Activated CD8-positive, alpha-beta T cell treated with anti-CD3 and anti-CD28 coated beads, Interleukin-2, amount 10 ng/mL, durations not matched to agents 7 days and 5 days (primary cell): ENCODE results near the gene LRRC7. TPM values are rescaled to one million over a fixed set of nuclear protein-coding genes. Genes with fewer than 3 reads are reported as not detected.

Experiments
- ATAC-seq: fragments of 150-1000 bp; cut with Tn5 transposase; one replicate; pipeline ENCODE4 v1.10.0; 2021; ENCODE audit warnings: moderate library complexity
- CTCF ChIA-PET: fragments of 350-600 bp; sonication (Branson Sonifier 250); formaldehyde crosslinking; loops from one replicate; lab custom pipeline; 2021; ENCODE audit warnings: antibody characterized with exemption; lab: Charles Lee
- POLR2A ChIA-PET: fragments of 350-600 bp; sonication (Branson Sonifier 250); formaldehyde crosslinking; loops from one replicate; lab custom pipeline; 2021; ENCODE audit warnings: antibody characterized with exemption; lab: Charles Lee
- DNase-seq: peaks from one replicate; pipeline ENCODE4 v3.0.0-alpha.2; 2020
- H3K27ac Mint-ChIP-seq: one replicate; pipeline ENCODE4 v1.8.0; 2021; ENCODE audit warnings: mild to moderate bottlenecking, mixed read lengths
- H3K27me3 Mint-ChIP-seq: one replicate; pipeline ENCODE4 v1.8.0; 2021; ENCODE audit warnings: low read depth, mixed read lengths
- H3K36me3 Mint-ChIP-seq: one replicate; pipeline ENCODE4 v1.8.0; 2021; ENCODE audit warnings: low read depth, mixed read lengths
- H3K4me1 Mint-ChIP-seq: one replicate; pipeline ENCODE4 v1.8.0; 2021; ENCODE audit warnings: low read depth, mixed read lengths
- H3K4me3 Mint-ChIP-seq: one replicate; pipeline ENCODE4 v1.8.0; 2021; ENCODE audit warnings: mild to moderate bottlenecking, mixed read lengths
- H3K9me3 Mint-ChIP-seq: one replicate; pipeline ENCODE4 v1.8.0; 2022; ENCODE audit warnings: mixed read lengths; ENCODE audit not compliant: insufficient read depth
- total RNA-seq, 2 experiments: library from RNA; stranded (reverse); gene quantifications; one replicate each; pipeline ENCODE4 v1.2.3, GENCODE V29; 2021

Gene LRRC7
- total RNA-seq, 2 experiments from 2014 or later = 0.08 to 0.16 TPM

DNA sequence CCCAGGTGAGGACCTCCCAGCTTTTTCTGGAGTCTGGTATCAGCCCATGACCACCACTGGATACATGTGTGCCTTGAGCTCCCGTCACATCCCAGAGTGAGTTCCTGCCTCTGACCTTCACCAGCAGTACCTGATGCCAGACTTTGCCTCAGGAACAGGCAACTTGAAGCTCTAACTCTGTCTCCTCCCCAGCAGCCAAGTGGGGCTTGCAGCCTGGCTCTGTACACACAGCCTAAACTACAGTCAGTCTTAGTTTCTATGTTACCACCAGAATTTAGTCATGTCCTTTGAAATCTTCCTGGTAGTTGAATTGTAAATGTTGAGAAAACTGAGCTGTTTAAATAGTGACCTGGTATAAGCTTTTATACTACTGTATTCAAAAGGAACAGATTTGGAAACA, 431.1 kb downstream of the LRRC7 start:
- no peak overlapping the region for H3K27ac Mint-ChIP-seq
- no peak for ATAC-seq

GRCh38 chr1:70003211-70003908, 435.6 kb downstream of the LRRC7 start:
- ChIA-PET POLR2A (interaction anchor here (0.6 kb wide), 1 partner anchor 14 kb away, joined by 8 read pairs; no protein-coding TSS in a partner anchor), CTCF (no interaction called here)
- H3K36me3 Mint-ChIP-seq = no peaks in the 10 kb centered on the region
- DNase-seq (no peak), ATAC-seq (no peak)
- no peaks in the 10 kb centered on the region for H3K27me3 Mint-ChIP-seq
- H3K27ac Mint-ChIP-seq = no peak overlapping the region
- H3K9me3 Mint-ChIP-seq = no peaks in the 10 kb centered on the region
- no peak overlapping the region for H3K4me3 Mint-ChIP-seq
- H3K4me1 Mint-ChIP-seq = no peaks in the 10 kb centered on the region

More for the DNA sequence above, 431.1 kb downstream of the LRRC7 start:
- ChIA-PET CTCF (no interaction called here), POLR2A (no interaction called here)
- Mint-ChIP-seq H3K9me3 (peaks cover 4% of the 10 kb centered on the region), H3K36me3 (no peaks in the 10 kb centered on the region), H3K4me3 (no peak overlapping the region), H3K4me1 (no peaks in the 10 kb centered on the region), H3K27me3 (no peaks in the 10 kb centered on the region)
- no peak for DNase-seq

- no peaks in the 10 kb centered on the region for H3K36me3 Mint-ChIP-seq
- POLR2A ChIA-PET = no interaction called here
Observed at GRCh38 chr1:70005386-70006034, 437.8 kb downstream of the LRRC7 start.

GRCh38 chr1:70008660-70009059, 440.9 kb downstream of the LRRC7 start:
- Mint-ChIP-seq H3K4me3 (no peak overlapping the region), H3K36me3 (no peaks in the 10 kb centered on the region), H3K27ac (no peak overlapping the region), H3K27me3 (no peaks in the 10 kb centered on the region), H3K9me3 (no peaks in the 10 kb centered on the region), H3K4me1 (no peaks in the 10 kb centered on the region)
- ChIA-PET POLR2A (no interaction called here), CTCF (no interaction called here)
- ATAC-seq = no peak
- no peak for DNase-seq

More at GRCh38 chr1:70005386-70006034, 437.8 kb downstream of the LRRC7 start:
- ATAC-seq (no peak), DNase-seq (no peak)
- Mint-ChIP-seq H3K27ac (no peak overlapping the region), H3K4me1 (no peaks in the 10 kb centered on the region), H3K4me3 (no peak overlapping the region), H3K27me3 (no peaks in the 10 kb centered on the region), H3K9me3 (no peaks in the 10 kb centered on the region)
- CTCF ChIA-PET = no interaction called here

DNA sequence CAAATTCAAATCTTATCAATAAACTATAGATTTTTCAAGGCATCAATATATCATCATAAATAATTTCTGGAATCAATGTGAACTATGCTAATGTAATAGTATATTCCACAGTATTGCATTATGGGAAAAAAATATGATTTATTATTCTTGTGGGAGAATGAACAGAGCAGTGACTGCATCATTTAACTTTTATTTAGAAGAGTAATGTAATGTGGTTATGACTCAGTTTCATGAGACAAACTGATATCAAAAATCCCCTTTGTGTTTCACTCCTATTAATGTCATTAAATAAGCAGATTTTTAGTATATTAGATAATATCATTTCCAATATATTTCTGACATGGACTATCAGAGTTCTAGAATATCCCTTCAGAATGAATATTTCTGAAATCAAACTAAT, 450.0 kb downstream of the LRRC7 start:
- Mint-ChIP-seq H3K27ac (no peak overlapping the region), H3K36me3 (no peaks in the 10 kb centered on the region), H3K4me3 (no peak overlapping the region), H3K4me1 (no peaks in the 10 kb centered on the region), H3K27me3 (no peaks in the 10 kb centered on the region), H3K9me3 (no peaks in the 10 kb centered on the region)
- POLR2A ChIA-PET = no interaction called here
- CTCF ChIA-PET = no interaction called here
- ATAC-seq = no peak
- no peak for DNase-seq

DNA sequence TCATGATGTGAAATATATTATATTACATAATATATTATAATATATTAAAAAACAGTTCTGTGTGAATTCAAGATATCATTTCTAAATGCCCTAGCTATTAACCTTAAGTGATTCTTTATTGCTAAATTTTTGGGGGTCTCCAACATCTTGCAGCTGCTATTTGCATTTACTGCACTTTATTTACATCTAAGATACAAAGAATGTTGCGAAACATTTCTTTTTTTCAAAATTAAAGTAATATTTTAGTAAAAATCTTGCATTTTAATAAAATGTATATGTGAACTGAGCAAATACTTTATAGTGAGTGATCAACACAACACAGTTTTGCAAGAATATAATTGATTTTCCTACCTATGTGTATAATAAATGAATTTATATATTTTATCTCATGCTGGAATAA, 456.6 kb downstream of the LRRC7 start:
- DNase-seq = no peak
- Mint-ChIP-seq H3K36me3 (no peaks in the 10 kb centered on the region), H3K27me3 (no peaks in the 10 kb centered on the region), H3K27ac (no peak overlapping the region), H3K9me3 (no peaks in the 10 kb centered on the region), H3K4me1 (no peaks in the 10 kb centered on the region), H3K4me3 (no peak overlapping the region)
- ChIA-PET POLR2A (no interaction called here), CTCF (no interaction called here)
- no peak for ATAC-seq

GRCh38 chr1:70025052-70025451, 457.3 kb downstream of the LRRC7 start:
- ChIA-PET POLR2A (no interaction called here), CTCF (no interaction called here)
- no peak overlapping the region for H3K4me3 Mint-ChIP-seq
- ATAC-seq (no peak), DNase-seq (no peak)
- no peak overlapping the region for H3K27ac Mint-ChIP-seq
- H3K9me3 Mint-ChIP-seq = no peaks in the 10 kb centered on the region
- no peaks in the 10 kb centered on the region for H3K36me3 Mint-ChIP-seq
- H3K27me3 Mint-ChIP-seq = no peaks in the 10 kb centered on the region
- no peaks in the 10 kb centered on the region for H3K4me1 Mint-ChIP-seq

- H3K27me3 Mint-ChIP-seq = no peaks in the 10 kb centered on the region
- ChIA-PET CTCF (no interaction called here), POLR2A (no interaction called here)
- no peak overlapping the region for H3K27ac Mint-ChIP-seq
- no peak overlapping the region for H3K4me3 Mint-ChIP-seq
- ATAC-seq = no peak
- H3K9me3 Mint-ChIP-seq = no peaks in the 10 kb centered on the region
- DNase-seq = no peak
- no peaks in the 10 kb centered on the region for H3K4me1 Mint-ChIP-seq
- H3K36me3 Mint-ChIP-seq = no peaks in the 10 kb centered on the region
Observed at GRCh38 chr1:70025846-70026245, 458.1 kb downstream of the LRRC7 start.

- Mint-ChIP-seq H3K27me3 (no peaks in the 10 kb centered on the region), H3K27ac (no peak overlapping the region), H3K4me3 (no peak overlapping the region), H3K4me1 (no peaks in the 10 kb centered on the region), H3K36me3 (no peaks in the 10 kb centered on the region), H3K9me3 (no peaks in the 10 kb centered on the region)
- DNase-seq = no peak
- ChIA-PET CTCF (no interaction called here), POLR2A (interaction anchor here (0.6 kb wide), 1 partner anchor 21 kb away, joined by 3 read pairs; no protein-coding TSS in a partner anchor)
- no peak for ATAC-seq
Observed at GRCh38 chr1:70033266-70033873, 465.6 kb downstream of the LRRC7 start.

GRCh38 chr1:70033936-70034335, 466.2 kb downstream of the LRRC7 start:
- POLR2A ChIA-PET = interaction anchor here (0.6 kb wide), 1 partner anchor 21 kb away, joined by 3 read pairs; no protein-coding TSS in a partner anchor
- DNase-seq (no peak), ATAC-seq (no peak)
- no peak overlapping the region for H3K27ac Mint-ChIP-seq
- H3K9me3 Mint-ChIP-seq = no peaks in the 10 kb centered on the region
- no peaks in the 10 kb centered on the region for H3K27me3 Mint-ChIP-seq
- CTCF ChIA-PET = no interaction called here
- no peak overlapping the region for H3K4me3 Mint-ChIP-seq
- H3K36me3 Mint-ChIP-seq = no peaks in the 10 kb centered on the region
- no peaks in the 10 kb centered on the region for H3K4me1 Mint-ChIP-seq

DNA sequence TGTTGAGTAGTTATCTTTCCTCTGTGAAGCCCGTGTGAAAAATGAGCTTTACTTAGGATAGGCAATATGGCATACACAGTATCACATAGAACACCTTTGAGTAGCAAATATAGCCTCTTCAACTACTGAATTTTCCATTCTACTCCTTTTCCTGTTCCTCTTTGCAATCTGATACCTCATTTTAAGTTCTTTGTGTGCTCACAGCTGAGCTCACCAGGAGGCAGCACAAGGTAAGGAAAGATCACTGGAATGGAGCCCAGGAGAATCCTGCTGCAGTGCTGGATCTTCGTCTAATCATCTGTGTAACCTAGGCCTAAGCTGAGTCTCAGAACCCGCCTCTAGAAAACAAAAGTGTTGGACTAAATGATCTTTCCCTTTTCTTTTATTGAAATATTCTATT, 466.7 kb downstream of the LRRC7 start:
- no peaks in the 10 kb centered on the region for H3K36me3 Mint-ChIP-seq

GRCh38 chr1:70038025-70038424, 470.3 kb downstream of the LRRC7 start:
- CTCF ChIA-PET = no interaction called here
- H3K4me1 Mint-ChIP-seq = no peaks in the 10 kb centered on the region
- no peak for DNase-seq
- no peak for ATAC-seq
- H3K4me3 Mint-ChIP-seq = no peak overlapping the region
- POLR2A ChIA-PET = no interaction called here
- H3K27ac Mint-ChIP-seq = no peak overlapping the region
- H3K9me3 Mint-ChIP-seq = no peaks in the 10 kb centered on the region
- no peaks in the 10 kb centered on the region for H3K27me3 Mint-ChIP-seq
- no peaks in the 10 kb centered on the region for H3K36me3 Mint-ChIP-seq

More for the DNA sequence above, 466.7 kb downstream of the LRRC7 start:
- POLR2A ChIA-PET = no interaction called here
- no peaks in the 10 kb centered on the region for H3K9me3 Mint-ChIP-seq
- no peaks in the 10 kb centered on the region for H3K27me3 Mint-ChIP-seq
- H3K4me3 Mint-ChIP-seq = no peak overlapping the region
- H3K27ac Mint-ChIP-seq = no peak overlapping the region
- no peaks in the 10 kb centered on the region for H3K4me1 Mint-ChIP-seq
- CTCF ChIA-PET = no interaction called here
- no peak for ATAC-seq
- DNase-seq = no peak
